G401 (cell line): Measurements from ENCODE around the gene NUCKS1. TPM values are rescaled to one million over a fixed set of nuclear protein-coding genes. Genes with fewer than 3 reads are reported as not detected.
A peak's percentile ranks its signal among the peaks of the same experiment; 100 is the strongest.
"Not testable (repeated sequence)": the region's sequence is repeated elsewhere in the genome, so short reads cannot be mapped to it uniquely, and the experiment has no call there.

Experiments
- DNase-seq: peaks from one replicate; pipeline ENCODE4 v3.0.0-alpha.2; 2015; ENCODE audit warnings: low spot score
- in situ Hi-C: cut with HindIII; loops from 2 replicates; pipeline ENCODE4 v1.10.0; 2016; ENCODE audit warnings: low sequenced_read_pairs, mixed read lengths
- total RNA-seq: library from RNA; depleted of rRNA; stranded (reverse); fragments of >200 nt; shearing (Covaris generic); gene quantifications from 2 replicates; pipeline ENCODE4 v1.2.3, GENCODE V29; 2014

The NUCKS1 gene
- total RNA-seq, 1 experiment from 2014 or later, result 190 TPM

GRCh38 chr1:205741681-205742080, 8.3 kb downstream of the NUCKS1 start:
- in situ Hi-C loops, result no loop called here
- no peak for DNase-seq

- no peak for DNase-seq
- in situ Hi-C loops, result no loop called here
Observed at GRCh38 chr1:205739348-205740160, 10.4 kb downstream of the NUCKS1 start.

GRCh38 chr1:205735218-205735617, 14.8 kb downstream of the NUCKS1 start:
- in situ Hi-C loops, result no loop called here

GRCh38 chr1:205733438-205734175, 16.4 kb downstream of the NUCKS1 start:
- in situ Hi-C loops, result no loop called here

More at GRCh38 chr1:205735218-205735617, 14.8 kb downstream of the NUCKS1 start:
- no peak for DNase-seq

GRCh38 chr1:205729945-205730610, 19.9 kb downstream of the NUCKS1 start:
- no peak for DNase-seq
- in situ Hi-C loops, result no loop called here

More at GRCh38 chr1:205733438-205734175, 16.4 kb downstream of the NUCKS1 start:
- DNase-seq, result no peak

- in situ Hi-C loops, result no loop called here
- no peak for DNase-seq
Observed at GRCh38 chr1:205726619-205727125, 23.3 kb downstream of the NUCKS1 start.

- no peak for DNase-seq
- in situ Hi-C loops, result no loop called here
Observed at GRCh38 chr1:205725514-205725913, 24.5 kb downstream of the NUCKS1 start.

- in situ Hi-C loops, result loop anchor here (25.0 kb wide), 1 partner anchor 133 kb away; no protein-coding TSS in a partner anchor
- DNase-seq, result not testable (repeated sequence)
Observed at GRCh38 chr1:205720740-205721139, 29.2 kb downstream of the NUCKS1 start.

- in situ Hi-C loops, result loop anchor here (25.0 kb wide), 1 partner anchor 132 kb away; no protein-coding TSS in a partner anchor
- DNase-seq, result no peak
Observed at GRCh38 chr1:205719762-205720161, 30.2 kb downstream of the NUCKS1 start.

GRCh38 chr1:205719015-205719414, 31.0 kb downstream of the NUCKS1 start:
- DNase-seq, result no peak
- in situ Hi-C loops, result loop anchor here (25.0 kb wide), 1 partner anchor 132 kb away; no protein-coding TSS in a partner anchor

- in situ Hi-C loops, result loop anchor here (25.0 kb wide), 1 partner anchor 129 kb away; no protein-coding TSS in a partner anchor
- DNase-seq, result no peak
Observed at GRCh38 chr1:205716371-205717132, 33.4 kb downstream of the NUCKS1 start.

GRCh38 chr1:205715628-205716027, 34.4 kb downstream of the NUCKS1 start:
- in situ Hi-C loops, result loop anchor here (25.0 kb wide), 1 partner anchor 128 kb away; no protein-coding TSS in a partner anchor
- DNase-seq, result no peak

- in situ Hi-C loops, result loop anchor here (25.0 kb wide), 1 partner anchor 128 kb away; no protein-coding TSS in a partner anchor
- DNase-seq, result no peak
Observed at GRCh38 chr1:205714906-205715246, 35.1 kb downstream of the NUCKS1 start.

GRCh38 chr1:205714190-205714905, 35.6 kb downstream of the NUCKS1 start:
- in situ Hi-C loops, result loop anchor here (25.0 kb wide), 1 partner anchor 127 kb away; no protein-coding TSS in a partner anchor
- no peak for DNase-seq

GRCh38 chr1:205711105-205712048, 38.6 kb downstream of the NUCKS1 start:
- in situ Hi-C loops, result loop anchor here (25.0 kb wide), 1 partner anchor 124 kb away; no protein-coding TSS in a partner anchor
- DNase-seq, result peak; percentile 87

GRCh38 chr1:205710201-205711062, 39.5 kb downstream of the NUCKS1 start:
- in situ Hi-C loops, result loop anchor here (25.0 kb wide), 1 partner anchor 123 kb away; no protein-coding TSS in a partner anchor
- no peak for DNase-seq
